Naive B cell (primary cell): ENCODE results near the gene HCN2. TPM values are rescaled to one million over a fixed set of nuclear protein-coding genes. Genes with fewer than 3 reads are reported as not detected.

ENCODE experiments used
- ATAC-seq, 2 donors: fragments of 150-1000 bp; cut with Tn5 transposase; 2 replicates each; pipeline ENCODE4 v1.10.0; 2021; ENCODE audit warnings: low read depth in 2 of 2, mild to moderate bottlenecking in 2 of 2, moderate library complexity in 2 of 2
- DNase-seq: peaks from one replicate; pipeline ENCODE4 v3.0.0; 2022
- H3K27ac Mint-ChIP-seq, 6 donors: one replicate each; pipeline ENCODE4 v1.8.0; 2020 to 2022; ENCODE audit warnings: mild to moderate bottlenecking in 6 of 6, mixed read lengths in 6 of 6, moderate library complexity in 5 of 6, inconsistent platforms in 2 of 6
- H3K27me3 Mint-ChIP-seq, 3 donors: one replicate each; pipeline ENCODE4 v1.8.0; 2021 to 2022; ENCODE audit warnings: mixed read lengths in 3 of 3, mild to moderate bottlenecking in 1 of 3
- H3K36me3 Mint-ChIP-seq, 2 donors: one replicate each; pipeline ENCODE4 v1.8.0; 2020 to 2022; ENCODE audit warnings: mixed read lengths in 2 of 2, inconsistent platforms in 1 of 2, mild to moderate bottlenecking in 1 of 2
- H3K4me1 Mint-ChIP-seq, 3 donors: one replicate each; pipeline ENCODE4 v1.8.0; 2020 to 2022; ENCODE audit warnings: mixed read lengths in 3 of 3, inconsistent platforms in 1 of 3, mild to moderate bottlenecking in 1 of 3, moderate library complexity in 1 of 3
- H3K4me3 Mint-ChIP-seq, 8 donors: one replicate each; pipeline ENCODE4 v1.8.0; 2020 to 2022; ENCODE audit warnings: mild to moderate bottlenecking in 8 of 8, mixed read lengths in 8 of 8, moderate library complexity in 8 of 8, inconsistent platforms in 2 of 8
- H3K9me3 Mint-ChIP-seq, 7 donors: one replicate each; pipeline ENCODE4 v1.8.0; 2020 to 2022; ENCODE audit warnings: mixed read lengths in 7 of 7, mild to moderate bottlenecking in 5 of 7, inconsistent platforms in 2 of 7, moderate library complexity in 1 of 7
- polyA plus RNA-seq, 6 donors: library from polyadenylated mRNA; unstranded; fragments of 300-500 nt; fragmentation: Illumina TruSeq; gene quantifications; one replicate each; pipeline ENCODE4 v1.2.3, GENCODE V29; 2021; ENCODE audit warnings: low read depth in 6 of 6

Gene HCN2
- polyA plus RNA-seq, 6 donors from 2014 or later, result not detected

GRCh38 chr19:662207-662961 is 72.7 kb downstream of the HCN2 start:
- H3K27ac Mint-ChIP-seq, result peak overlapping the region; percentile 89 to 99 (median 98)
- H3K36me3 Mint-ChIP-seq, result no peaks in the 10 kb centered on the region
- no peaks in the 10 kb centered on the region for H3K9me3 Mint-ChIP-seq
- ATAC-seq, result peak; percentile 39 to 45
- peaks cover 23 to 52% (median 45%) of the 10 kb centered on the region in 3 donors for H3K4me1 Mint-ChIP-seq
- peak; percentile 73 for DNase-seq
- peaks cover 0 to 6% (median 0%) of the 10 kb centered on the region in 3 donors for H3K27me3 Mint-ChIP-seq
- H3K4me3 Mint-ChIP-seq, result peak overlapping the region; percentile 93 to 100 (median 98)

GRCh38 chr19:662962-663681 is 73.4 kb downstream of the HCN2 start, which contains the start of gene RNF126:
RNF126 (minus strand) TSS chr19:663214; CDS start chr19:663121, 93 bp downstream.
- Mint-ChIP-seq H3K36me3 (no peaks in the 10 kb centered on the region), H3K4me3 (peak within 1 kb of the TSS; percentile 93 to 100 (median 98)), H3K27me3 (peaks cover 0 to 10% (median 0%) of the 10 kb centered on the region in 3 donors), H3K27ac (peak within 1 kb of the TSS; percentile 89 to 99 (median 98)), H3K9me3 (no peaks in the 10 kb centered on the region), H3K4me1 (peaks cover 23 to 52% (median 42%) of the 10 kb centered on the region in 3 donors)
- ATAC-seq (peak; percentile 44 to 62), DNase-seq (peak; percentile 88)

GRCh38 chr19:663682-664117 is 74.0 kb downstream of the HCN2 start:
- Mint-ChIP-seq H3K27me3 (peaks cover 0 to 10% (median 0%) of the 10 kb centered on the region in 3 donors), H3K9me3 (no peaks in the 10 kb centered on the region), H3K4me1 (peaks cover 23 to 48% (median 42%) of the 10 kb centered on the region in 3 donors), H3K27ac (peak overlapping the region; percentile 72 to 97 (median 90)), H3K36me3 (no peaks in the 10 kb centered on the region), H3K4me3 (peak overlapping the region; percentile 77 to 97 (median 85))
- DNase-seq (no peak), ATAC-seq (no peak)

- H3K4me1 Mint-ChIP-seq, result peaks cover 23 to 42% (median 37%) of the 10 kb centered on the region in 3 donors
- peak; percentile 73 for DNase-seq
Observed at GRCh38 chr19:664913-665443, 75.3 kb downstream of the HCN2 start.

More at GRCh38 chr19:664913-665443, 75.3 kb downstream of the HCN2 start:
- Mint-ChIP-seq H3K9me3 (peaks cover 0 to 3% (median 0%) of the 10 kb centered on the region in 7 donors), H3K36me3 (no peaks in the 10 kb centered on the region), H3K27me3 (peaks cover 0 to 16% (median 5%) of the 10 kb centered on the region in 3 donors), H3K4me3 (peak overlapping the region; percentile 60 to 97 (median 76)), H3K27ac (peak overlapping the region in 5 of 6 donors; percentile 39 to 92 (median 75))
- ATAC-seq, result peak; percentile 10 to 15

Other genes starting within 250 kb of the HCN2 start
- 1 to 10 TPM; 2.4 to 5.1 (median 3.9) TPM for gene MIER2, start 245.1 kb upstream of the HCN2 start, polyA plus RNA-seq
- not detected for gene C2CD4C, start 180.7 kb upstream of the HCN2 start, polyA plus RNA-seq
- gene SHC2, start 128.8 kb upstream of the HCN2 start, polyA plus RNA-seq, result under 1 TPM in 1 of 6 donors, not detected in 5; 0.20 TPM
- gene MADCAM1, start 93.4 kb upstream of the HCN2 start, polyA plus RNA-seq, result under 1 TPM in 4 of 6 donors, not detected in 2; 0.24 to 0.34 (median 0.30) TPM
- gene TPGS1, start 82.4 kb upstream of the HCN2 start, polyA plus RNA-seq, result 10 to 100 TPM; 14.6 to 30.0 (median 18.7) TPM
- gene CDC34, start 58.1 kb upstream of the HCN2 start, polyA plus RNA-seq, result 10 to 100 TPM; 17.7 to 30.6 (median 19.4) TPM
- 1 to 10 TPM in 2 of 6 donors, under 1 TPM in 2, not detected in 2; 0.40 to 1.5 (median 1.0) TPM for gene GZMM, start 45.8 kb upstream of the HCN2 start, polyA plus RNA-seq
- 100 to 1,000 TPM; 205 to 270 (median 235) TPM for gene BSG, start 17.3 kb upstream of the HCN2 start, polyA plus RNA-seq
- 10 to 100 TPM; 12.1 to 56.8 (median 34.4) TPM for gene POLRMT, start 43.7 kb downstream of the HCN2 start, polyA plus RNA-seq
- not detected for gene FGF22, start 50.0 kb downstream of the HCN2 start, polyA plus RNA-seq
- 10 to 100 TPM; 51.0 to 72.4 (median 59.1) TPM for gene RNF126, start 73.3 kb downstream of the HCN2 start, polyA plus RNA-seq
- gene FSTL3, start 86.5 kb downstream of the HCN2 start, polyA plus RNA-seq, result 1 to 10 TPM in 4 of 6 donors, under 1 TPM in 1, not detected in 1; 0.77 to 3.6 (median 2.8) TPM
- gene PRSS57, start 105.6 kb downstream of the HCN2 start, polyA plus RNA-seq, result not detected
- under 1 TPM in 1 of 6 donors, not detected in 5; 0.35 TPM for gene PALM, start 119.1 kb downstream of the HCN2 start, polyA plus RNA-seq
- gene MISP, start 161.2 kb downstream of the HCN2 start, polyA plus RNA-seq, result not detected
- gene PTBP1, start 207.6 kb downstream of the HCN2 start, polyA plus RNA-seq, result 100 to 1,000 TPM in 5 of 6 donors, 10 to 100 TPM in 1; 70.5 to 209 (median 124) TPM
- gene PLPPR3, start 232.1 kb downstream of the HCN2 start, polyA plus RNA-seq, result not detected
- not detected for gene AZU1, start 238.0 kb downstream of the HCN2 start, polyA plus RNA-seq